A673 (cell line): Measurements from ENCODE around the gene CAMK1D.

Experiments used
- CTCF ChIP-seq: fragments of 300-800, 200-600 bp; sonication (generic); conservative IDR thresholded peaks from 2 replicates; pipeline ENCODE4 v1.5.1; 2017; ENCODE audit warnings: low read depth, mild to moderate bottlenecking, antibody characterized with exemption, low read length, moderate library complexity, mixed read lengths
- EZH2 ChIP-seq: fragments of 200-600 bp; sonication (generic); IDR thresholded peaks from 2 replicates; pipeline ENCODE4 v1.6.1; 2017; ENCODE audit warnings: borderline replicate concordance, low read depth, mild to moderate bottlenecking, mixed read lengths, antibody characterized with exemption, low read length; ENCODE audit not compliant: poor library complexity, severe bottlenecking

DNA sequence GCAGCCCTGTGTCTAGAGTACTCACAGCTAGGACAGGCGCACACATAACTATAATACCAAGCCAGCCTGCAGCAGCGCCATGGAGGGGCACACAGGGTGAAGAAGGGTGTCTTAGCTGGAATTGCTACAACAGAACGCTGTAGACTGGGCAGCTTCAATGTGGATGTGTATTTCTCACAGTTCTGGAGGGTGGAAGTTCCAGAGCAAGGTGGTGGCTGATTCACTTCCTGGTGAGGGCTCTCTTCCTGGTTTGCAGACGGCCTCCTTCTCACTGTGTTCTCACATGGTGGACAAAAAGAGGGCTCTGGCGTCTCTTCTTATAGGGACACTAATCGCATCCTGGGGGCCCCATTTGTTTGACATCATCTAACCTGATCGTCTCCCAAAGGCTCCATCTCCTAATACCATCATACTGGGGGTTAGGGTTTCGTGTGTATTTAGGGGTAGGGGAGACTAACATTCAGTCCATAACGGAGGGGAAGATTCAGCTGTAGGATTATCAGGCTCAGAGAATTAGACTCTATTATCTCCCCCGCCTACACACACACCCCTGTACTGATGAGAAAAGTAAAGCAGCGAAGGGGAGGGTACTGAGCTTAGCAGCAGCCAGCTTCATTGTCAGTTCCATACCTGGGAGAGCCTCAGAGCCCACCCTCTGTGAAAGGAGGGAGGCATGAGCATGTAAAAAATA, 363.1 kb downstream of the CAMK1D start:
- TF ChIP-seq CTCF, result no peak
- no peak for TF ChIP-seq EZH2
